GM12878 (cell line): ENCODE measurements around the gene CNTN6. TPM values are rescaled to one million over a fixed set of nuclear protein-coding genes. Genes with fewer than 3 reads are reported as not detected.

ENCODE experiments used
- ATAC-seq: fragments of 200-7000 bp; cut with Tn5 transposase; 3 replicates; pipeline ENCODE4 v1.9.1; 2020; ENCODE audit warnings: mild to moderate bottlenecking, moderate library complexity
- BruUV-seq: library from RNA; stranded (reverse); fragments of 400-500 nt; replicated peaks from 2 replicates; lab custom pipeline; 2021; lab: Mats Ljungman, UMichigan
- CTCF ChIA-PET: fragments of 300-600 bp; sonication (Branson Sonifier 250); formaldehyde crosslinking; extraction: SDS; loops from one replicate; lab custom pipeline; 2021; ENCODE audit warnings: inconsistent platforms; lab: Yijun Ruan, JAX
- POLR2A ChIA-PET: fragments of 350-600 bp; formaldehyde crosslinking; extraction: SDS; loops from one replicate; lab custom pipeline; 2021; ENCODE audit warnings: inconsistent platforms; lab: Charles Lee
- RAD21 ChIA-PET: fragments of 300-600 bp; sonication (Branson Sonifier 250); formaldehyde crosslinking; loops from one replicate; lab custom pipeline; 2023; ENCODE audit warnings: antibody characterized with exemption; ENCODE audit not compliant: unreplicated experiment; lab: Charles Lee
- SMC1A ChIA-PET: fragments of 300-600 bp; sonication (Branson Sonifier 250); formaldehyde crosslinking; loops from one replicate; lab custom pipeline; 2023; ENCODE audit not compliant: unreplicated experiment, uncharacterized antibody; lab: Charles Lee
- DNase-seq: peaks from one replicate; pipeline ENCODE4 v3.0.0-alpha.2; 2011; ENCODE audit warnings: low read depth, low spot score
- FAIRE-seq: peaks from 3 replicates; lab custom pipeline; 2011; peaks lifted over from hg19 to GRCh38; lab: Jason Lieb, UNC
- H2AFZ ChIP-seq: 2 replicates; pipeline ENCODE4 v1.6.0; 2011; ENCODE audit warnings: low read depth, low read length, control low read depth; ENCODE audit not compliant: control insufficient read depth
- H3K27ac ChIP-seq: 2 replicates; pipeline ENCODE4 v1.5.1; 2011; ENCODE audit warnings: control low read depth; ENCODE audit not compliant: control insufficient read depth, insufficient read depth
- H3K27me3 ChIP-seq, 2 experiments: replicated peaks in 1 of 2; 2 replicates each; pipeline versions ENCODE4 v1.6.0 to v1.6.1; 2011; ENCODE audit warnings: low read length in 1 of 2; ENCODE audit not compliant: control insufficient read depth in 2 of 2, insufficient read depth in 2 of 2
- H3K36me3 ChIP-seq, 2 experiments: 2 replicates each; pipeline ENCODE4 v1.5.1; 2011; ENCODE audit warnings: low read length in 1 of 2; ENCODE audit not compliant: control insufficient read depth in 2 of 2, insufficient read depth in 2 of 2
- H3K4me1 ChIP-seq: 2 replicates; pipeline ENCODE4 v1.6.1; 2011; ENCODE audit warnings: mild to moderate bottlenecking, low read length, moderate library complexity, mixed read lengths; ENCODE audit not compliant: control insufficient read depth, insufficient read depth
- H3K4me2 ChIP-seq: 2 replicates; pipeline ENCODE4 v1.6.0; 2011; ENCODE audit warnings: control low read depth; ENCODE audit not compliant: control insufficient read depth, insufficient read depth
- H3K4me3 ChIP-seq: fragments of 200-600 bp; sonication (generic); 2 replicates; pipeline ENCODE4 v1.5.1; 2016
- H3K79me2 ChIP-seq: 2 replicates; pipeline ENCODE4 v1.6.0; 2011; ENCODE audit warnings: low read length; ENCODE audit not compliant: control insufficient read depth, insufficient read depth
- H3K9ac ChIP-seq: 2 replicates; pipeline ENCODE4 v1.8.0; 2011; ENCODE audit warnings: low read length, control low read depth, mixed read lengths; ENCODE audit not compliant: control insufficient read depth, insufficient read depth
- H3K9me3 ChIP-seq: replicated peaks from 3 replicates; pipeline ENCODE4 v1.5.1; 2011; ENCODE audit warnings: mild to moderate bottlenecking, low read length; ENCODE audit not compliant: control insufficient read depth, insufficient read depth
- H4K20me1 ChIP-seq: 2 replicates; pipeline ENCODE4 v1.6.0; 2011; ENCODE audit not compliant: control insufficient read depth, insufficient read depth
- E4F1 ChIP-seq: fragments of 450-650 bp; IDR thresholded peaks from 2 replicates; pipeline ENCODE4 v1.6.1; 2018; ENCODE audit warnings: borderline replicate concordance, mild to moderate bottlenecking; ENCODE audit not compliant: partially characterized antibody
- FOS ChIP-seq: IDR thresholded peaks from 3 replicates; pipeline ENCODE4 v1.6.1; 2011; ENCODE audit warnings: borderline replicate concordance; ENCODE audit not compliant: insufficient read length; ENCODE audit errors: extremely low read depth
- HDGF ChIP-seq: fragments of 450-650 bp; IDR thresholded peaks from 2 replicates; pipeline ENCODE4 v1.6.1; 2016; ENCODE audit warnings: antibody characterized with exemption
- NFIC ChIP-seq: IDR thresholded peaks from 2 replicates; pipeline ENCODE4 v1.6.1; 2012; ENCODE audit warnings: low read depth, mild to moderate bottlenecking, inconsistent platforms, low read length, moderate library complexity
- NFYA ChIP-seq: IDR thresholded peaks from 2 replicates; pipeline ENCODE4 v1.6.1; 2011; ENCODE audit warnings: low read depth, mild to moderate bottlenecking, low read length, improper control_type of control experiment, borderline replicate concordance
- PAX8 ChIP-seq: fragments of 450-650 bp; IDR thresholded peaks from 2 replicates; pipeline ENCODE4 v1.6.1; 2017; ENCODE audit warnings: mild to moderate bottlenecking, moderate library complexity
- RAD51 ChIP-seq: fragments of 450-650 bp; IDR thresholded peaks from 2 replicates; pipeline ENCODE4 v1.6.1; 2016; ENCODE audit warnings: moderate library complexity, mild to moderate bottlenecking, inconsistent platforms
- SP1 ChIP-seq: IDR thresholded peaks from one replicate; pipeline ENCODE4 v1.6.1; 2011; ENCODE audit warnings: low read depth, low read length
- SRF ChIP-seq, 2 experiments: IDR thresholded peaks; 2 replicates each; pipeline ENCODE4 v1.6.1; 2011; ENCODE audit warnings: low read depth in 2 of 2, low read length in 2 of 2, mild to moderate bottlenecking in 1 of 2, moderate library complexity in 1 of 2
- WGBS: methylation state at CpG from one replicate; pipeline ENCODE4 v1.1.6; 2016; ENCODE audit warnings: low lambda C conversion rate; ENCODE audit not compliant: insufficient replicate concordance, insufficient coverage; ENCODE audit errors: missing lambda C conversion rate; 5-methylcytosine and 5-hydroxymethylcytosine counted together
- in situ Hi-C: fragments of 300-500 bp; cut with MboI; formaldehyde crosslinking; loops from 9 replicates; pipeline ENCODE4 v1.14.3; 2018; ENCODE audit warnings: mixed read lengths
- intact Hi-C: fragments of 100-400 bp; cut with micrococcal nuclease; formaldehyde crosslinking; loops from one replicate; pipeline ENCODE4 v1.14.2; 2022; ENCODE audit not compliant: unreplicated experiment
- polyA plus RNA-seq, 11 experiments: library from polyadenylated mRNA; depleted of rRNA in 4 of 11; unstranded in 6 of 11; stranded (reverse) in 5 of 11; fragments of >200 nt; fragmentation: Nextera tagmentation in 4 of 11; fragmentation: Illumina TruSeq in 1 of 11; extraction: Ambion mirVana in 4 of 11; extraction: Trizol in 1 of 11; gene quantifications; 1 replicate in 1 of 11; 2 replicates in 10 of 11; pipeline versions ENCODE4 v1.2.1 to v1.2.3, GENCODE V29; 2011 to 2016; ENCODE audit warnings: inconsistent platforms in 2 of 11, missing spikeins in 2 of 11, low read depth in 1 of 11
- total RNA-seq, 4 experiments: library from RNA; depleted of rRNA in 3 of 4; stranded (reverse); fragments of >200 nt in 3 of 4; fragmentation: Illumina TruSeq in 1 of 4; extraction: Trizol in 1 of 4; gene quantifications; 2 replicates each; pipeline versions ENCODE4 v1.2.1 to v1.2.3, GENCODE V29; 2013 to 2021

CNTN6 gene
- total and polyA plus RNA-seq, 10 of the 15 experiments (the other 5 are each of a cell fraction or from before 2014, with no cell fraction given) = not detected

GRCh38 chr3:1263121-1263520 is 170.3 kb downstream of the CNTN6 start (continued):
- TF ChIP-seq SRF (IDR thresholded peaks at IDR 0.05; ENCODE audit: low read depth in 2 of 2, low read length in 2 of 2) (no peak), FOS (no peak), PAX8 (no peak), NFIC (no peak), E4F1 (no peak), RAD51 (no peak), NFYA (no peak), HDGF (no peak)
- TF ChIP-seq, all 136 proteins: peak for 0

DNA sequence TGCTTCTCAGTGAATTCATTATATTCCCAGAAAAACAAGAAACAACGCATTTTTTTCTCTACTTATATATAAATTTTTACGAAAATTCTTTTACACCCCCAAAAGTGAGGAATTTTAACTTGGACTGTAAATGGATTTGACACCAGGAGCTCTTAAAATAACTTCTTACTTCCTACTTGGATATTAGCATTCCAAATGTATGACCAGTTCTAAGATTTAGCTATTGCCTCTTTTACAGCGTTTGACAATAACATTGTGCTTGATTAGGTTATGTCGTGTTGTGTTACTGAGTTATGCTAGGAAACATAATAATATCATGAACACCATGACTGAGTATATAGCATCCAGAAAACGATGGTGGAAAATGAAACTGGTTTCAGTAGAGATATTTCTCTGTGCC is 177.0 kb downstream of the CNTN6 start:
- Histone ChIP-seq H3K9ac (no peak overlapping the region), H3K36me3 (no peaks in the 10 kb centered on the region), H3K27ac (no peak overlapping the region), H4K20me1 (no peaks in the 10 kb centered on the region), H3K4me1 (no peaks in the 10 kb centered on the region), H3K4me3 (no peak overlapping the region), H3K79me2 (no peaks in the 10 kb centered on the region), H3K4me2 (no peak overlapping the region), H3K9me3 (no peaks in the 10 kb centered on the region), H2AFZ (no peak overlapping the region), H3K27me3 (no peaks in the 10 kb centered on the region)
- 18% methylated on average over 5 of the region's 5 CpGs for WGBS
- RAD21 ChIA-PET = no interaction called here
- CTCF ChIA-PET = no interaction called here
- intact Hi-C loops (loop anchor here (10.0 kb wide), 1 partner anchor 715 kb away; no protein-coding TSS in a partner anchor), in situ Hi-C loops (no loop called here)
- POLR2A ChIA-PET = no interaction called here
- TF ChIP-seq SP1 = no peak
- DNase-seq (no peak), FAIRE-seq (no peak), ATAC-seq (no peak)
- BruUV-seq = no TSS peak
- SMC1A ChIA-PET = interaction anchor here (0.7 kb wide), 1 partner anchor 48 kb away, joined by 3 read pairs; no protein-coding TSS in a partner anchor
